Keratinocyte (primary cell): ENCODE results near the gene ADGRB3. TPM values are rescaled to one million over a fixed set of nuclear protein-coding genes. Genes with fewer than 3 reads are reported as not detected.

Source experiments
- DNase-seq: peaks from one replicate; pipeline ENCODE4 v3.0.0-alpha.2; 2011; ENCODE audit warnings: low read depth, missing footprints, low spot score
- FAIRE-seq: peaks from 2 replicates; lab custom pipeline; 2011; peaks lifted over from hg19 to GRCh38; lab: Jason Lieb, UNC
- H2AFZ ChIP-seq: 2 replicates; pipeline ENCODE4 v1.6.0; 2012; ENCODE audit warnings: low read length, control low read depth, inconsistent platforms; ENCODE audit not compliant: control insufficient read depth
- H3K27ac ChIP-seq: 2 replicates; pipeline ENCODE4 v1.5.1; 2011; ENCODE audit warnings: low read length; ENCODE audit not compliant: control insufficient read depth, insufficient read depth
- H3K27me3 ChIP-seq: 3 replicates; pipeline ENCODE4 v1.6.0; 2011; ENCODE audit warnings: low read length; ENCODE audit not compliant: control insufficient read depth, insufficient read depth; ENCODE audit errors: extremely low read depth
- H3K36me3 ChIP-seq, 2 experiments: 2 replicates in 1 of 2; 3 replicates in 1 of 2; pipeline ENCODE4 v1.5.1; 2011; ENCODE audit warnings: low read length in 2 of 2, mild to moderate bottlenecking in 1 of 2; ENCODE audit not compliant: control insufficient read depth in 2 of 2, insufficient read depth in 2 of 2; ENCODE audit errors: extremely low read depth in 1 of 2
- H3K4me1 ChIP-seq: 3 replicates; pipeline ENCODE4 v1.5.1; 2011; ENCODE audit warnings: low read length; ENCODE audit not compliant: control insufficient read depth, insufficient read depth; ENCODE audit errors: extremely low read depth
- H3K4me2 ChIP-seq: 3 replicates; pipeline ENCODE4 v1.6.0; 2011; ENCODE audit warnings: low read depth, low read length; ENCODE audit not compliant: control insufficient read depth, insufficient read depth; ENCODE audit errors: extremely low read depth
- H3K4me3 ChIP-seq, 3 experiments: fragments of 200-600 bp in 1 of 3; sonication (generic) in 1 of 3; 2 replicates in 2 of 3; 3 replicates in 1 of 3; pipeline ENCODE4 v1.5.1; 2011 to 2016; ENCODE audit warnings: low read length in 3 of 3, mild to moderate bottlenecking in 3 of 3, control low read depth in 2 of 3, inconsistent platforms in 1 of 3, low read depth in 1 of 3, mixed read lengths in 1 of 3, mixed run types in 1 of 3, moderate library complexity in 1 of 3; ENCODE audit not compliant: control insufficient read depth in 2 of 3, insufficient read depth in 2 of 3; ENCODE audit errors: extremely low read depth in 1 of 3
- H3K79me2 ChIP-seq: 2 replicates; pipeline ENCODE4 v1.6.0; 2012; ENCODE audit warnings: low read length; ENCODE audit not compliant: control insufficient read depth, insufficient read depth
- H3K9ac ChIP-seq: 3 replicates; pipeline ENCODE4 v1.6.0; 2011; ENCODE audit warnings: low read length; ENCODE audit not compliant: control insufficient read depth, insufficient read depth; ENCODE audit errors: extremely low read depth
- H3K9me1 ChIP-seq: 3 replicates; pipeline ENCODE4 v1.6.0; 2011; ENCODE audit warnings: low read length; ENCODE audit not compliant: control insufficient read depth, insufficient read depth; ENCODE audit errors: extremely low read depth
- H3K9me3 ChIP-seq: 2 replicates; pipeline ENCODE4 v1.5.1; 2012; ENCODE audit warnings: low read depth, low read length; ENCODE audit not compliant: control insufficient read depth
- H4K20me1 ChIP-seq: 3 replicates; pipeline ENCODE4 v1.6.0; 2011; ENCODE audit warnings: low read length; ENCODE audit not compliant: control insufficient read depth, insufficient read depth; ENCODE audit errors: extremely low read depth
- EZH2 ChIP-seq: IDR thresholded peaks from one replicate; pipeline ENCODE4 v1.6.1; 2012; ENCODE audit warnings: inconsistent platforms, mild to moderate bottlenecking, low read length, moderate library complexity
- dilution Hi-C: fragments of 300-500 bp; cut with MboI; formaldehyde crosslinking; loops from one replicate; pipeline ENCODE4 v1.7.0; 2020; ENCODE audit warnings: low sequenced_read_pairs; ENCODE audit not compliant: extremely low pct_ligation_motif_present
- polyA plus RNA-seq, 5 experiments: library from polyadenylated mRNA; depleted of rRNA in 3 of 5; stranded (reverse) in 3 of 5; stranded (forward) in 1 of 5; unstranded in 1 of 5; fragments of >200 nt; gene quantifications; 1 replicate in 1 of 5; 2 replicates in 3 of 5; 3 replicates in 1 of 5; pipeline versions ENCODE4 v1.2.1 to v1.2.3, GENCODE V29; 2011 to 2012; ENCODE audit warnings: missing spikeins in 2 of 5, low read depth in 1 of 5, low replicate concordance in 1 of 5
- small RNA-seq, 3 experiments: library from RNA; depleted of rRNA; stranded (forward); fragments of <200 nt; gene quantifications; one replicate each; pipeline ENCODE3, GENCODE V24; 2012; ENCODE audit warnings: low read depth in 3 of 3, low replicate concordance in 1 of 3; ENCODE audit not compliant: insufficient read length in 3 of 3
- TF ChIP-seq, protein P1 (sequence below), 3 experiments: IDR thresholded peaks in 1 of 3; conservative IDR thresholded peaks in 1 of 3; optimal IDR thresholded peaks in 1 of 3; 2 replicates in 2 of 3; 3 replicates in 1 of 3; pipeline versions ENCODE3 to v1.5.1; 2011; ENCODE audit warnings: low read length in 3 of 3, mild to moderate bottlenecking in 3 of 3, moderate library complexity in 2 of 3, control low read depth in 1 of 3, inconsistent platforms in 1 of 3; ENCODE audit not compliant: insufficient read depth in 2 of 3; ENCODE audit errors: extremely low read depth in 1 of 3

Gene ADGRB3
- polyA plus RNA-seq, 1 donor (not counting 4 experiments of a cell fraction or from before 2014, with no cell fraction given): not detected

DNA sequence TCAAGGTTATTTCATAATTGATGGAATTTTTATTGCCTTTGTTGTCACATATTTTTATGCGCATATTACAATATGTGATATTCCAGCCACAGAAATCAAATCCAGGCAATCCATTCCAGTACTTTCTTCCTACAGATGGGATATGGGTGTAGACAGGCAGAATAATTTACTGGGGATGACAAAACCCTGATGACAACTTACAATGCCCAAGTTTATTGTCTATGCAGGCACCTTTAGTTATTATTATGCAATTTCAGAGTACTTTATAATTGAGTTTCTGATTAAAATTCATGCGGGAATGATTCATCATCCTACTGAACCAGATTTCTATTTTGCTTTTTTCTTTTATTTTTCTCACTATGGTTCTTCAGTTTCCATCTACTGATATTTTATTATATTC lies 803.0 kb downstream of the ADGRB3 start:
- H3K4me2 ChIP-seq: no peak overlapping the region
- no peaks in the 10 kb centered on the region for H4K20me1 ChIP-seq
- no peaks in the 10 kb centered on the region for H3K36me3 ChIP-seq
- H3K79me2 ChIP-seq: no peaks in the 10 kb centered on the region
- H3K9me1 ChIP-seq: no peaks in the 10 kb centered on the region
- dilution Hi-C loops: no loop called here
- TF ChIP-seq, protein P1, sequence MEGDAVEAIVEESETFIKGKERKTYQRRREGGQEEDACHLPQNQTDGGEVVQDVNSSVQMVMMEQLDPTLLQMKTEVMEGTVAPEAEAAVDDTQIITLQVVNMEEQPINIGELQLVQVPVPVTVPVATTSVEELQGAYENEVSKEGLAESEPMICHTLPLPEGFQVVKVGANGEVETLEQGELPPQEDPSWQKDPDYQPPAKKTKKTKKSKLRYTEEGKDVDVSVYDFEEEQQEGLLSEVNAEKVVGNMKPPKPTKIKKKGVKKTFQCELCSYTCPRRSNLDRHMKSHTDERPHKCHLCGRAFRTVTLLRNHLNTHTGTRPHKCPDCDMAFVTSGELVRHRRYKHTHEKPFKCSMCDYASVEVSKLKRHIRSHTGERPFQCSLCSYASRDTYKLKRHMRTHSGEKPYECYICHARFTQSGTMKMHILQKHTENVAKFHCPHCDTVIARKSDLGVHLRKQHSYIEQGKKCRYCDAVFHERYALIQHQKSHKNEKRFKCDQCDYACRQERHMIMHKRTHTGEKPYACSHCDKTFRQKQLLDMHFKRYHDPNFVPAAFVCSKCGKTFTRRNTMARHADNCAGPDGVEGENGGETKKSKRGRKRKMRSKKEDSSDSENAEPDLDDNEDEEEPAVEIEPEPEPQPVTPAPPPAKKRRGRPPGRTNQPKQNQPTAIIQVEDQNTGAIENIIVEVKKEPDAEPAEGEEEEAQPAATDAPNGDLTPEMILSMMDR (optimal IDR thresholded peaks at IDR 0.05 in 1 of 3, IDR thresholded peaks at IDR 0.05 in 1 of 3, conservative IDR thresholded peaks at IDR 0.05 in 1 of 3; ENCODE audit: extremely low read depth in 1 of 3, insufficient read depth in 2 of 3, low read length in 3 of 3): no peak
- TF ChIP-seq EZH2: no peak
- DNase-seq (no peak), FAIRE-seq (no peak)
- H3K4me3 ChIP-seq: no peak overlapping the region
- H3K4me1 ChIP-seq: no peaks in the 10 kb centered on the region
- H3K27me3 ChIP-seq: no peaks in the 10 kb centered on the region
- no peak overlapping the region for H2AFZ ChIP-seq
- no peak overlapping the region for H3K9ac ChIP-seq
- no peaks in the 10 kb centered on the region for H3K9me3 ChIP-seq
- no peak overlapping the region for H3K27ac ChIP-seq

Small RNA genes within 50 kb of the gene (small RNA-seq; reads per million reads assigned to genes)
- 0 reads per million in 3 experiments for gene AL606923.1
